IMR-90 (cell line): ENCODE measurements around the gene RASSF7. TPM values are rescaled to one million over a fixed set of nuclear protein-coding genes. Genes with fewer than 3 reads are reported as not detected.

Source experiments
- ATAC-seq: fragments of 200-7000 bp; cut with Tn5 transposase; 2 replicates; pipeline ENCODE4 v1.9.1; 2020; ENCODE audit warnings: low read depth, mild to moderate bottlenecking, moderate library complexity
- BruUV-seq: library from RNA; stranded (reverse); fragments of 400-500 nt; replicated peaks from 2 replicates; lab custom pipeline; 2021; lab: Mats Ljungman, UMichigan
- CTCF ChIA-PET: fragments of 300-600 bp; formaldehyde crosslinking; extraction: SDS; loops from one replicate; lab custom pipeline; 2021; ENCODE audit warnings: antibody characterized with exemption; lab: Yijun Ruan, JAX
- POLR2A ChIA-PET: fragments of 300-600 bp; sonication (Branson Sonifier 250); formaldehyde crosslinking; loops from one replicate; lab custom pipeline; 2022; ENCODE audit warnings: antibody characterized with exemption; ENCODE audit not compliant: unreplicated experiment; lab: Charles Lee
- DNase-seq: peaks from one replicate; pipeline ENCODE4 v3.0.0; 2013
- H2AFZ ChIP-seq: replicated peaks from 2 replicates; pipeline ENCODE3; 2013; ENCODE audit warnings: low read length, mild to moderate bottlenecking; ENCODE audit not compliant: poor library complexity
- H2AK5ac ChIP-seq: 2 replicates; pipeline ENCODE4 v1.6.1; 2013; ENCODE audit warnings: low read depth, low read length, inconsistent platforms
- H2AK9ac ChIP-seq: replicated peaks from 2 replicates; pipeline ENCODE3; 2013; ENCODE audit warnings: mild to moderate bottlenecking, low read depth, low read length, moderate library complexity; ENCODE audit not compliant: poor library complexity
- H2BK120ac ChIP-seq: 2 replicates; pipeline ENCODE4 v1.6.1; 2013; ENCODE audit warnings: low read depth, low read length, inconsistent platforms
- H2BK15ac ChIP-seq: 3 replicates; pipeline ENCODE4 v1.6.1; 2013; ENCODE audit warnings: low read depth, low read length, inconsistent platforms
- H2BK20ac ChIP-seq: 2 replicates; pipeline ENCODE4 v1.6.1; 2013; ENCODE audit warnings: low read depth, mild to moderate bottlenecking, inconsistent platforms, low read length, moderate library complexity
- H2BK5ac ChIP-seq: 2 replicates; pipeline ENCODE4 v1.6.1; 2013; ENCODE audit warnings: mild to moderate bottlenecking, low read depth, low read length, inconsistent platforms; ENCODE audit not compliant: poor library complexity, severe bottlenecking
- H3K14ac ChIP-seq: replicated peaks from 2 replicates; pipeline ENCODE4 v1.6.1; 2013; ENCODE audit warnings: low read depth, low read length, inconsistent platforms
- H3K18ac ChIP-seq: 2 replicates; pipeline ENCODE4 v1.6.1; 2013; ENCODE audit warnings: low read depth, low read length, control low read depth
- H3K23ac ChIP-seq: 2 replicates; pipeline ENCODE4 v1.6.1; 2013; ENCODE audit warnings: low read depth, low read length, inconsistent platforms
- H3K27ac ChIP-seq: 2 replicates; pipeline ENCODE4 v1.5.1; 2013; ENCODE audit warnings: mild to moderate bottlenecking, control low read depth, low read length; ENCODE audit not compliant: insufficient read depth
- H3K27me3 ChIP-seq: 2 replicates; pipeline ENCODE4 v1.6.1; 2013; ENCODE audit warnings: low read length; ENCODE audit not compliant: control insufficient read depth, insufficient read depth
- H3K36me3 ChIP-seq: 2 replicates; pipeline ENCODE4 v1.6.1; 2013; ENCODE audit warnings: low read length, mixed read lengths; ENCODE audit not compliant: control insufficient read depth, insufficient read depth
- H3K4ac ChIP-seq: 2 replicates; pipeline ENCODE4 v1.6.1; 2013; ENCODE audit warnings: low read depth, low read length, inconsistent platforms
- H3K4me1 ChIP-seq: 2 replicates; pipeline ENCODE4 v1.6.1; 2013; ENCODE audit warnings: low read length, mixed read lengths; ENCODE audit not compliant: control insufficient read depth, insufficient read depth
- H3K4me2 ChIP-seq: 2 replicates; pipeline ENCODE4 v1.6.1; 2013; ENCODE audit warnings: low read depth, mild to moderate bottlenecking, control low read depth, low read length, moderate library complexity
- H3K4me3 ChIP-seq: 2 replicates; pipeline ENCODE4 v1.5.1; 2013; ENCODE audit warnings: low read depth, mild to moderate bottlenecking, control low read depth, low read length, moderate library complexity; ENCODE audit not compliant: insufficient read depth
- H3K56ac ChIP-seq: 2 replicates; pipeline ENCODE4 v1.6.1; 2013; ENCODE audit warnings: low read length, inconsistent platforms; ENCODE audit not compliant: insufficient read depth; ENCODE audit errors: extremely low read depth
- H3K79me1 ChIP-seq, 2 experiments: 2 replicates each; pipeline ENCODE4 v1.6.1; 2013; ENCODE audit warnings: low read length in 2 of 2, inconsistent platforms in 1 of 2, low read depth in 1 of 2
- H3K9ac ChIP-seq: 2 replicates; pipeline ENCODE4 v1.6.1; 2013; ENCODE audit warnings: low read depth, low read length, control low read depth
- H3K9me1 ChIP-seq: 2 replicates; pipeline ENCODE4 v1.6.1; 2013; ENCODE audit warnings: low read length, inconsistent platforms; ENCODE audit not compliant: insufficient read depth
- H3K9me3 ChIP-seq: 2 replicates; pipeline ENCODE4 v1.6.1; 2013; ENCODE audit warnings: low read length; ENCODE audit not compliant: control insufficient read depth, insufficient read depth
- H4K20me1 ChIP-seq: 2 replicates; pipeline ENCODE4 v1.6.1; 2013; ENCODE audit warnings: low read length, inconsistent platforms; ENCODE audit not compliant: insufficient read depth
- H4K5ac ChIP-seq: 2 replicates; pipeline ENCODE4 v1.6.1; 2013; ENCODE audit warnings: mild to moderate bottlenecking, low read depth, low read length, control low read depth
- H4K8ac ChIP-seq, 2 experiments: 2 replicates each; pipeline ENCODE4 v1.6.1; 2013; ENCODE audit warnings: low read depth in 2 of 2, low read length in 2 of 2, control low read depth in 1 of 2, inconsistent platforms in 1 of 2
- H4K91ac ChIP-seq: 2 replicates; pipeline ENCODE4 v1.6.1; 2013; ENCODE audit warnings: low read depth, low read length, inconsistent platforms; ENCODE audit not compliant: insufficient read depth
- BHLHE40 ChIP-seq: fragments of 150-350 bp; IDR thresholded peaks from 2 replicates; pipeline ENCODE4 v1.6.1; 2016; ENCODE audit warnings: mild to moderate bottlenecking, low read depth, low read length
- CEBPB ChIP-seq: IDR thresholded peaks from 2 replicates; pipeline ENCODE4 v1.6.1; 2012; ENCODE audit warnings: low read depth, low read length, improper control_type of control experiment
- CHD1 ChIP-seq: IDR thresholded peaks from 2 replicates; pipeline ENCODE4 v1.6.1; 2012; ENCODE audit warnings: low read depth, low read length, improper control_type of control experiment
- CTCF ChIP-seq: conservative IDR thresholded peaks from 2 replicates; pipeline ENCODE4 v1.5.1; 2012; ENCODE audit warnings: mild to moderate bottlenecking, low read depth, low read length, improper control_type of control experiment
- ELK1 ChIP-seq: fragments of 150-350 bp; IDR thresholded peaks from 2 replicates; pipeline ENCODE4 v1.6.1; 2016; ENCODE audit warnings: low read depth, mild to moderate bottlenecking, low read length, moderate library complexity, borderline replicate concordance
- FOS ChIP-seq: fragments of 150-350 bp; IDR thresholded peaks from 2 replicates; pipeline ENCODE4 v1.6.1; 2016; ENCODE audit warnings: low read depth, low read length
- MAFK ChIP-seq: IDR thresholded peaks from 2 replicates; pipeline ENCODE4 v1.6.1; 2012; ENCODE audit warnings: low read depth, low read length, improper control_type of control experiment
- MAZ ChIP-seq: IDR thresholded peaks from 2 replicates; pipeline ENCODE4 v1.6.1; 2012; ENCODE audit warnings: low read depth, mild to moderate bottlenecking, low read length, improper control_type of control experiment, moderate library complexity, borderline replicate concordance
- MXI1 ChIP-seq: IDR thresholded peaks from 2 replicates; pipeline ENCODE4 v1.6.1; 2012; ENCODE audit warnings: low read depth, mild to moderate bottlenecking, low read length, moderate library complexity, borderline replicate concordance
- NFE2L2 ChIP-seq: fragments of 150-350 bp; IDR thresholded peaks from 2 replicates; pipeline ENCODE4 v1.6.1; 2016; ENCODE audit warnings: low read depth, mild to moderate bottlenecking, low read length
- POLR2A ChIP-seq: IDR thresholded peaks from 2 replicates; pipeline ENCODE4 v1.6.1; 2012; ENCODE audit warnings: mild to moderate bottlenecking, low read depth, low read length
- RAD21 ChIP-seq: IDR thresholded peaks from 2 replicates; pipeline ENCODE4 v1.6.1; 2012; ENCODE audit warnings: low read length, improper control_type of control experiment
- RCOR1 ChIP-seq: IDR thresholded peaks from 2 replicates; pipeline ENCODE4 v1.6.1; 2012; ENCODE audit warnings: mild to moderate bottlenecking, low read length, improper control_type of control experiment; ENCODE audit not compliant: insufficient replicate concordance
- RFX5 ChIP-seq: IDR thresholded peaks from 2 replicates; pipeline ENCODE4 v1.8.0; 2012; ENCODE audit warnings: low read depth, mild to moderate bottlenecking, low read length, moderate library complexity
- SMC3 ChIP-seq: fragments of 150-350 bp; IDR thresholded peaks from 2 replicates; pipeline ENCODE4 v1.6.1; 2016; ENCODE audit warnings: low read depth, mild to moderate bottlenecking, antibody characterized with exemption, low read length, moderate library complexity
- USF2 ChIP-seq: fragments of 150-350 bp; IDR thresholded peaks from 2 replicates; pipeline ENCODE4 v1.6.1; 2017; ENCODE audit warnings: mild to moderate bottlenecking, antibody characterized with exemption, low read length, low read depth
- WGBS, 2 experiments: methylation state at CpG; one replicate each; pipeline versions ENCODE4 v1.1.5 to v1.1.7; 2013; ENCODE audit warnings: missing lambda C conversion rate in 2 of 2; ENCODE audit not compliant: insufficient read length in 1 of 2; ENCODE audit errors: extremely low coverage in 2 of 2; 5-methylcytosine and 5-hydroxymethylcytosine counted together
- dilution Hi-C: fragments of 300-500 bp; cut with HindIII; formaldehyde crosslinking; loops from one replicate; pipeline ENCODE4 v1.14.3; 2018; ENCODE audit warnings: low sequenced_read_pairs; ENCODE audit not compliant: unreplicated experiment
- in situ Hi-C: fragments of 300-500 bp; cut with MboI; formaldehyde crosslinking; loops from 3 replicates; pipeline ENCODE4 v1.14.3; 2019; ENCODE audit warnings: low sequenced_read_pairs, inconsistent platforms, mixed read lengths
- intact Hi-C: fragments of 100-400 bp; cut with micrococcal nuclease; formaldehyde crosslinking; loops from 2 replicates; pipeline ENCODE4 v1.10.0; 2022
- polyA plus RNA-seq, 3 experiments: library from polyadenylated mRNA; depleted of rRNA; stranded (reverse); fragments of >200 nt; gene quantifications; 2 replicates each; pipeline ENCODE4 v1.2.3, GENCODE V29; 2012; ENCODE audit warnings: low replicate concordance in 1 of 3
- total RNA-seq: library from RNA; depleted of rRNA; stranded (reverse); fragments of >200 nt; gene quantifications from 2 replicates; pipeline ENCODE4 v1.2.3, GENCODE V29; 2012

RASSF7 gene
- total and polyA plus RNA-seq, 2 of the 4 experiments (the other 2 are of a cell fraction) = 6.8 to 18.5 TPM

GRCh38 chr11:532986-533585, 27.7 kb upstream of the RASSF7 start:
- Histone ChIP-seq H4K91ac (no peak overlapping the region), H3K27me3 (no peaks in the 10 kb centered on the region), H2AK5ac (0 out of 2 replicates have a peak overlapping the region, but pooled peaks have one; percentile 39), H3K4me3 (no peak overlapping the region), H4K8ac (no peak overlapping the region), H3K56ac (no peak overlapping the region), H4K20me1 (peaks cover 24% of the 10 kb centered on the region), H3K27ac (no peak overlapping the region), H2BK15ac (no peak overlapping the region), H2BK5ac (no peak overlapping the region), H2AFZ (no peak overlapping the region), H2BK20ac (no peak overlapping the region), H2AK9ac (no peak overlapping the region), H3K79me1 (peaks cover 3 to 26% of the 10 kb centered on the region in 2 experiments; a peak in 3 of 4 replicates), H3K9me1 (peaks cover 3% of the 10 kb centered on the region; the same call in 1 of the 2 replicates), H3K4ac (no peak overlapping the region), H3K18ac (no peak overlapping the region), H3K4me2 (no peak overlapping the region), H3K14ac (no peak overlapping the region), H4K5ac (no peak overlapping the region), H2BK120ac (no peak overlapping the region), H3K4me1 (peaks cover 16% of the 10 kb centered on the region), H3K23ac (no peak overlapping the region), H3K36me3 (peaks cover 24% of the 10 kb centered on the region; the same call in 1 of the 2 replicates), H3K9me3 (no peaks in the 10 kb centered on the region), H3K9ac (no peak overlapping the region)
- POLR2A ChIA-PET = no interaction called here
- TF ChIP-seq MXI1 (no peak), MAZ (no peak), CTCF (no peak), CEBPB (no peak), NFE2L2 (no peak), CHD1 (no peak), POLR2A (no peak), SMC3 (no peak), RFX5 (no peak), BHLHE40 (no peak), RAD21 (no peak), FOS (no peak), USF2 (no peak), MAFK (no peak), RCOR1 (no peak), ELK1 (no peak)
- intact Hi-C loops = no loop called here
- 97% methylated on average over 20 of the region's 33 CpGs; no CpG with 5 or more reads in 1 of the 2 experiments for WGBS, 2 experiments
- no TSS peak for BruUV-seq
- DNase-seq = no peak
- CTCF ChIA-PET = no interaction called here
- in situ Hi-C loops = no loop called here
- ATAC-seq = no peak
- dilution Hi-C loops = no loop called here
